ENCODE data around the gene TAAR5. TPM values are rescaled to one million over a fixed set of nuclear protein-coding genes. Genes with fewer than 3 reads are reported as not detected.
"Not testable (repeated sequence)": the region's sequence is repeated elsewhere in the genome, so short reads cannot be mapped to it uniquely, and the experiment has no call there.

TAAR5 gene
- total RNA-seq (2014; rRNA removed; shearing (Covaris generic); ENCODE audit: low replicate concordance): not detected in 2 replicates

- H3K27ac ChIP-seq (ENCODE audit: low read length): no peak within 1 kb of the TSS
- H3K27me3 ChIP-seq (ENCODE audit: low read length): no peaks in the 10 kb centered on the region
- no peaks in the 10 kb centered on the region for H3K79me2 ChIP-seq (ENCODE audit: low read length)
- H3K9ac ChIP-seq (ENCODE audit: low read length): no peak within 1 kb of the TSS
- H3K9me3 ChIP-seq (ENCODE audit: low read length): no peaks in the 10 kb centered on the region
- no peaks in the 10 kb centered on the region for H4K20me1 ChIP-seq (ENCODE audit: insufficient read depth, low read depth, low read length)
- H3K4me3 ChIP-seq (ENCODE audit: low read length): no peak within 1 kb of the TSS
- H3K36me3 ChIP-seq (ENCODE audit: insufficient read depth, low read length): no peaks in the 10 kb centered on the region
- no peaks in the 10 kb centered on the region for H3K9me2 ChIP-seq (replicated peaks; ENCODE audit: insufficient read depth, low read length)
- no peak within 1 kb of the TSS for H2AFZ ChIP-seq (ENCODE audit: low read length)
- DNase-seq: no peak
- no peaks in the 10 kb centered on the region for H3K4me1 ChIP-seq (ENCODE audit: low read length)
- no peak within 1 kb of the TSS for H3K4me2 ChIP-seq (ENCODE audit: low read depth, low read length, poor library complexity, severe bottlenecking)
Measured at GRCh38 chr6:132589454-132589853, at the start of gene TAAR5. Gene TAAR5, minus strand, starts transcription at chr6:132589741. Its CDS starts 55 bp downstream, at chr6:132589686.

GRCh38 chr6:132637135-132637534, 47.6 kb upstream of the TAAR5 start:
- H3K9ac ChIP-seq (ENCODE audit: low read length); H3K27ac ChIP-seq (ENCODE audit: low read length); H3K4me2 ChIP-seq (ENCODE audit: low read depth, low read length, poor library complexity, severe bottlenecking); H2AFZ ChIP-seq (ENCODE audit: low read length); H3K4me3 ChIP-seq (ENCODE audit: low read length); DNase-seq; H3K27me3 ChIP-seq (ENCODE audit: low read length); H4K20me1 ChIP-seq (ENCODE audit: insufficient read depth, low read depth, low read length); H3K36me3 ChIP-seq (ENCODE audit: insufficient read depth, low read length); H3K4me1 ChIP-seq (ENCODE audit: low read length); H3K9me3 ChIP-seq (ENCODE audit: low read length); H3K9me2 ChIP-seq (replicated peaks; ENCODE audit: insufficient read depth, low read length); H3K79me2 ChIP-seq (ENCODE audit: low read length): not testable (repeated sequence)

- H3K4me3 ChIP-seq (ENCODE audit: low read length); H3K4me1 ChIP-seq (ENCODE audit: low read length); H3K9me3 ChIP-seq (ENCODE audit: low read length); H3K79me2 ChIP-seq (ENCODE audit: low read length); H2AFZ ChIP-seq (ENCODE audit: low read length); H3K36me3 ChIP-seq (ENCODE audit: insufficient read depth, low read length); DNase-seq; H3K9me2 ChIP-seq (replicated peaks; ENCODE audit: insufficient read depth, low read length); H3K9ac ChIP-seq (ENCODE audit: low read length); H3K27me3 ChIP-seq (ENCODE audit: low read length); H4K20me1 ChIP-seq (ENCODE audit: insufficient read depth, low read depth, low read length); H3K4me2 ChIP-seq (ENCODE audit: low read depth, low read length, poor library complexity, severe bottlenecking); H3K27ac ChIP-seq (ENCODE audit: low read length): not testable (repeated sequence)
Measured at GRCh38 chr6:132635906-132636305, 46.4 kb upstream of the TAAR5 start.

GRCh38 chr6:132635288-132635687, 45.7 kb upstream of the TAAR5 start:
- H3K9me3 ChIP-seq (ENCODE audit: low read length); H2AFZ ChIP-seq (ENCODE audit: low read length); H3K79me2 ChIP-seq (ENCODE audit: low read length); H3K4me1 ChIP-seq (ENCODE audit: low read length); H3K9ac ChIP-seq (ENCODE audit: low read length); H3K27me3 ChIP-seq (ENCODE audit: low read length); H3K4me2 ChIP-seq (ENCODE audit: low read depth, low read length, poor library complexity, severe bottlenecking); H3K36me3 ChIP-seq (ENCODE audit: insufficient read depth, low read length); H3K27ac ChIP-seq (ENCODE audit: low read length); H4K20me1 ChIP-seq (ENCODE audit: insufficient read depth, low read depth, low read length); H3K4me3 ChIP-seq (ENCODE audit: low read length); H3K9me2 ChIP-seq (replicated peaks; ENCODE audit: insufficient read depth, low read length); DNase-seq: not testable (repeated sequence)

GRCh38 chr6:132634796-132635195, 45.3 kb upstream of the TAAR5 start:
- Histone ChIP-seq H3K27ac (ENCODE audit: low read length) (no peak overlapping the region), H3K4me1 (ENCODE audit: low read length) (peaks cover 4% of the 10 kb centered on the region), H3K36me3 (ENCODE audit: insufficient read depth, low read length) (no peaks in the 10 kb centered on the region), H3K9me3 (ENCODE audit: low read length) (no peaks in the 10 kb centered on the region), H3K9me2 (replicated peaks; ENCODE audit: insufficient read depth, low read length) (no peaks in the 10 kb centered on the region), H3K4me2 (ENCODE audit: low read depth, low read length, poor library complexity, severe bottlenecking) (no peak overlapping the region), H3K9ac (ENCODE audit: low read length) (no peak overlapping the region), H3K79me2 (ENCODE audit: low read length) (no peaks in the 10 kb centered on the region), H4K20me1 (ENCODE audit: insufficient read depth, low read depth, low read length) (no peaks in the 10 kb centered on the region), H3K4me3 (ENCODE audit: low read length) (no peak overlapping the region), H3K27me3 (ENCODE audit: low read length) (no peaks in the 10 kb centered on the region), H2AFZ (ENCODE audit: low read length) (no peak overlapping the region)
- no peak for DNase-seq

GRCh38 chr6:132633362-132633761, 43.8 kb upstream of the TAAR5 start:
- H3K79me2 ChIP-seq (ENCODE audit: low read length): no peaks in the 10 kb centered on the region
- no peaks in the 10 kb centered on the region for H3K36me3 ChIP-seq (ENCODE audit: insufficient read depth, low read length)
- H3K4me1 ChIP-seq (ENCODE audit: low read length): peaks cover 4% of the 10 kb centered on the region

GRCh38 chr6:132624175-132624574, 34.6 kb upstream of the TAAR5 start, which contains the start of gene TAAR2:
Gene TAAR2, minus strand, starts transcription at chr6:132624275. Its CDS starts 0 bp downstream, at chr6:132624275.
- no peaks in the 10 kb centered on the region for H3K36me3 ChIP-seq (ENCODE audit: insufficient read depth, low read length)
- H3K9me2 ChIP-seq (replicated peaks; ENCODE audit: insufficient read depth, low read length): no peaks in the 10 kb centered on the region
- H4K20me1 ChIP-seq (ENCODE audit: insufficient read depth, low read depth, low read length): no peaks in the 10 kb centered on the region
- H3K9me3 ChIP-seq (ENCODE audit: low read length): no peaks in the 10 kb centered on the region
- H3K9ac ChIP-seq (ENCODE audit: low read length): no peak within 1 kb of the TSS
- H3K27me3 ChIP-seq (ENCODE audit: low read length): no peaks in the 10 kb centered on the region
- H3K79me2 ChIP-seq (ENCODE audit: low read length): no peaks in the 10 kb centered on the region
- no peak within 1 kb of the TSS for H3K4me3 ChIP-seq (ENCODE audit: low read length)
- no peaks in the 10 kb centered on the region for H3K4me1 ChIP-seq (ENCODE audit: low read length)
- no peak within 1 kb of the TSS for H3K4me2 ChIP-seq (ENCODE audit: low read depth, low read length, poor library complexity, severe bottlenecking)
- no peak within 1 kb of the TSS for H3K27ac ChIP-seq (ENCODE audit: low read length)
- DNase-seq: no peak
- H2AFZ ChIP-seq (ENCODE audit: low read length): no peak within 1 kb of the TSS

More at GRCh38 chr6:132633362-132633761, 43.8 kb upstream of the TAAR5 start:
- no peak overlapping the region for H3K4me2 ChIP-seq (ENCODE audit: low read depth, low read length, poor library complexity, severe bottlenecking)
- no peaks in the 10 kb centered on the region for H3K27me3 ChIP-seq (ENCODE audit: low read length)
- no peaks in the 10 kb centered on the region for H3K9me3 ChIP-seq (ENCODE audit: low read length)
- H2AFZ ChIP-seq (ENCODE audit: low read length): no peak overlapping the region
- H3K27ac ChIP-seq (ENCODE audit: low read length): no peak overlapping the region
- H3K9me2 ChIP-seq (replicated peaks; ENCODE audit: insufficient read depth, low read length): no peaks in the 10 kb centered on the region
- DNase-seq: no peak
- no peak overlapping the region for H3K9ac ChIP-seq (ENCODE audit: low read length)
- H4K20me1 ChIP-seq (ENCODE audit: insufficient read depth, low read depth, low read length): no peaks in the 10 kb centered on the region
- no peak overlapping the region for H3K4me3 ChIP-seq (ENCODE audit: low read length)

- Histone ChIP-seq H3K9ac (ENCODE audit: low read length) (no peak overlapping the region), H2AFZ (ENCODE audit: low read length) (no peak overlapping the region), H3K79me2 (ENCODE audit: low read length) (no peaks in the 10 kb centered on the region), H3K36me3 (ENCODE audit: insufficient read depth, low read length) (no peaks in the 10 kb centered on the region), H3K4me2 (ENCODE audit: low read depth, low read length, poor library complexity, severe bottlenecking) (no peak overlapping the region), H3K4me1 (ENCODE audit: low read length) (no peaks in the 10 kb centered on the region), H3K27ac (ENCODE audit: low read length) (no peak overlapping the region), H3K4me3 (ENCODE audit: low read length) (no peak overlapping the region), H3K9me3 (ENCODE audit: low read length) (no peaks in the 10 kb centered on the region), H3K9me2 (replicated peaks; ENCODE audit: insufficient read depth, low read length) (no peaks in the 10 kb centered on the region), H4K20me1 (ENCODE audit: insufficient read depth, low read depth, low read length) (no peaks in the 10 kb centered on the region), H3K27me3 (ENCODE audit: low read length) (no peaks in the 10 kb centered on the region)
- DNase-seq: no peak
Measured at GRCh38 chr6:132623106-132623845, 33.7 kb upstream of the TAAR5 start.
